NCI-H2171 (cell line): ENCODE data around the gene ASGR2.
A peak's percentile ranks its signal among the peaks of the same experiment; 100 is the strongest.
"Not testable (repeated sequence)": the region's sequence is repeated elsewhere in the genome, so short reads cannot be mapped to it uniquely, and the experiment has no call there.

ENCODE experiments used
- DNase-seq: peaks from one replicate; lab custom pipeline; 2025; lab: John Stamatoyannopoulos, UW

The ASGR2 gene

DNA sequence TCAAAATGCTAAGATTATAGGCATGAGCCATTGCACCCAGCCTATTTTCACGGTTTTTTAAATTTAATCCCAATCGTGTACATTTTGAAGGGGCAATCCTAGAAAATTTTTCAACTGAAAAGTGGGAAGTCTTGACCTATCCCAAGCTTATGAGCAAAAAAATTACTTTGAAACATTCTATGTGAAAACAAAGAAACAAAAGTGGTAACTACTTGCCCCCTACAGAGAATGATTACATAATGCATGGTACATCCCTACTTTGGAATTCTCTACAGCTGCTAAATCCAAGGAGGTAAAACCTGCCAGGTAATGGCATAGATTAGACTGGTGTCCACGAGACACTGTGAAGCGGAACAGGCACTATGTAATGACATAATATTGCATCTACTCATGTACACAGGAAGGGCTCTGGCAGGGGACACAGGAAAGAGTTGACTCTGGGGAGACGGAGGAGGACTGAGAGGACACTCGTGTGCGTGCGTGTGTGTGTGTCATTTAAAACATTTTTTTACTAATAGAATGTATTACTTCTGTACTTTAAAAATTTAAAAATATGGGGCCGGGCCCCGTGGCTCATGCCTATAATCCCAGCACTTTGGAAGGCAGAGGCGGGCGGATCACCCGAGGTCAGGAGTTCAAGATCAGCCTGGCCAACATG, 15.7 kb downstream of the ASGR2 start:
- no peak for DNase-seq

DNA sequence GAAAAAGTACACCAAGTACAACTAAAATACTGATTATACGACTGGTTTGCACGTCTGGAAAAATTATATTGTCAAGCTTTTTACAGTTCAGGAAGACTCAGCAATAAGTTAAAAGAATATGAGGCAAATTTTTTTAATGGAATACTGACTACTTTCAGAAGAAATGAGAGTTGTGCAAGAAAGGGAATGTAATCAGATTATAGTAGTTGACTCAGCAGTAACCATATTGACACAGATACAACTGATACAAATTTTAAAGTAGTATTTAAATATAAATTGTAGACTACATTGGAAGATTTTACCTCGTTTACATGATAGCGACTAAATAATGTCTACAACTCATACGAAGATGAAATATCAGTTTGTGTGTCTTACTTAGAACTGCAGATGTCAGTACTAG, 16.7 kb downstream of the ASGR2 start:
- no peak for DNase-seq

DNA sequence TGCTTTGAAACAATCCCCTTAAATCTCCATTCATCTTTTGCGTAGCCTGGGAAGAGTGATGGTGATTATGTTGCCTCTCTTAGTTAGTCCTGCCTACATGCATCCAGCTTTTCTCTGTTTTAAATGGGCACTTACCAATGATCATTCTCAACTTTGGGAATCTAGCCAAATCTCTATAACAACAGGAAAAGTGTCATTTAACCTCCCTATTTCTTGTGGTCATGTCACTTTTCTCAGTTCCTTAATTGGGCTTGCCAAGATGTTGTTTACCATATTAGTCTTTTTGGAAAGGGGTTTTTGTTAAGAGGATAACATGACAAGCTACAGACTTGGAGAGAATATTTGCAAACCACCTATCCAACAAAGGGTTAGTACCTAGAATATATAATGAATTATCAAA, 19.0 kb downstream of the ASGR2 start:
- no peak for DNase-seq

DNA sequence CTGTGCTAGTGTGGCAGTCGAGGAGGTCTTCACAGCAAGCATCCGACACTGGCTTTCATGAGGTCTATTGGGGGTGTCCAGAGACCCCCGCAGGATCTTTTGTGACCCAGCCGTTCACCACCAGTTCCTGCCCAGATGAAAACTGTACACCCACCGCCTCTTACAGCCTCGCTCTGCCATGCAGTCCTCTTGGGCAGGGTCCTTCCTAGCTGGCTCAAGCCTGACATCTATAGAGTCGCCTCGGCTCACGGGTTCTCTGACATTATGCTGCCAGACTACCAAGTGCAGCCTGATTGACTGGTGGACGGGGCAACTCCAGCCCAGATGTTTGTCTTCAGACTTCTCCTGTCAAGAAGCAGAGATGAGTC, 20.0 kb downstream of the ASGR2 start:
- no peak for DNase-seq

DNA sequence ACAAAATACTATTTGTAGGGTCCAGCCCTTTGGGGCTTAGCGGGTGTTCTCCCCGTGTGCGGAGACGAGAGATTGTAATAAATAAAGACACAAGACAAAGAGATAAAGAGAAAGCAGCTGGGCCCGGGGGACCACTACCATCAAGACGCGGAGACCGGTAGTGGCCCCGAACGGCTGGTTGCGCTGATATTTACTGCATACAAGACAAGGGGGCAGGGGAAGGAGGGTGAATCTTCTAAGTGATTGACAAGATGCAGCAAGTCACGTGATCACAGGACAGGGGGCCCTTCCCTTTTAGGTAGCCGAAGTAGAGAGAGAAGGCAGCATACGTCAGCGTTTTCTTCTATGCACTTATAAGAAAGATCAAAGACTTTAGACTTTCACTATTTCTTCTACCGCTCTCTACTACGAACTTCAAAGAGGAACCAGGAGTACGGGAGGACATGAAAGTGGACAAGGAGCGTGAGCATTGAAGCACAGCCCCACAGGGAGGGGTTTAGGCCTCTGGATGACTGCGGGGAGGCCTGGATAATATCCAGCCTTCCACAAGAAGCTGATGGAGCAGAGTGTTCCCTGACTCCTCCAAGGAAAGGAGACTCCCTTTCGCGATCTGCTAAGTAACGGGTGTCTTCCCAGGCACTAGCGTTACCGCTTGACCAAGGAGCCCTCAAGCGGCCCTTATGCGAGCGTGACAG, 23.2 kb downstream of the ASGR2 start:
- not testable (repeated sequence) for DNase-seq

DNA sequence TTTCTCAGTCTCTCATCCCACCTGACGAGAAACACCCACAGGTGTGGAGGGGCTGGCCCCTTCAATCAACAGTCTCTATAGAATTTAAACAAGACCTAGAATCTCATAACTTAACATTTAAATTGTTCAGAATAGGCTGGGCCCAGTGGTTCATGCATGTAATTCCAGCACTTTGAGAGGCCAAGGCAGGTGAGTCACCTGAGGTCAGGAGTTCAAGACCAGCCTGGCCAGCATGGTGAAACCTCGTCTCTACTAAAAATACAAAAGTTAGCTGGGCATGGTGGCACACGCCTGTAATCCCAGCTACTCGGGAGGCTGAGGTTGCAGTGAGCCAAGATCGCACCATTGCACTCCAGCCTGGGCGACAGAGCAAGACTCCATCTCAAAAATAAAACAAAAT, 25.1 kb downstream of the ASGR2 start:
- DNase-seq = not testable (repeated sequence)

DNA sequence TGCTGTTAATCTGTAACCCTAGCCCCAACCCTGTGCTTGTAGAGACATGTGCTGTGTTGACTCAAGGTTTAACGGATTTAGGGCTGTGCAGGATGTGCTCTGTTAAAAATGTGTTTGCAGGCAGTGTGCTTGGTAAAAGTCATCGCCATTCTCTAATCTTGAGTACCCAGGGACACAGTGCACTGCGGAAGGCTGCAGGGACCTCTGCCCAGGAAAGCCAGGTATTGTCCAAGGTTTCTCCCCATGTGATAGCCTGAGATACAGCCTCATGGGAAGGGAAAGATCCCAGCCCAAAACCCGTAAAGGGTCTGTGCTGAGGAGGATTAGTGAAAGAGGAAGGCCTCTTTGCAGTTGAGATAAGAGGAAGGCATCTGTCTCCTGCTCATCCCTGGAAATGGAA, 26.2 kb downstream of the ASGR2 start:
- not testable (repeated sequence) for DNase-seq

DNA sequence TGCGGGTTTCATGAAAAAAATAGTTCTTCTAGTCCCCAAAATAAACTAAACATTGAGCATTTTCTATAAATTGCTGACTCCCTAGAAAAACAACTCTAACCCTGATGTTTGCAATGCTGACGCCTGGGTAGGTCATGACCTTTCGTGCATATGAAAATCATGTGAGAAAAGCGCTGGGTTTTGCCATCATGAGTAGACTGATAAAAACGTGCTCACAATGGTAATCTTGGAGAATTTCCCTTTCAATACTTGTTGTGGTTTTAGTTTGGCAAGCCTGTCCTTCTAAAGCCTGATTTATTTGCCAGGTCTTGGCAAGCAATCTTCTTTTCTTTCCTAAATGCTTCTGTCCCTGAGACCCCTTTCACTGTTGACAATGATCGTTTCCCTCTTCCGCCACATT, 30.5 kb downstream of the ASGR2 start:
- DNase-seq = no peak

DNA sequence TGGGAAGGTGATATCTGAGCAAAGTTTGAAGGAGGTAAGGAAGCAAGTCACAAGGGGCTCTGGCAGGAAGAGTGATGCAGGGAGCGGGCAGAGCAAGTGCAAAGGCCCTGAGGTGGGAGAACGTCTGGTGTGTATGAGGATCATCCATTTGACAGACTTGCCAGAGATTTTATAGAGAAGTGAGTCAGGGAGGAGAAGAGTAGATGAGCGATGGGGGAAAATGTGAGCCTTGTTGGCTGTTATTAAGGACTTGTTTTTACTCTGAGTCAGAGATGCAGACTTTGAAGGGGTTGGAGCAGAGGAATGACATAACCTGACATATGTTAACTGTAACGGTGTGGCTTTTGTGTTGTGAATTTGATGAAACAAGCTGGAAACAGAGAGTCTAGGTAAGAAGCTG, 31.0 kb downstream of the ASGR2 start:
- no peak for DNase-seq

DNA sequence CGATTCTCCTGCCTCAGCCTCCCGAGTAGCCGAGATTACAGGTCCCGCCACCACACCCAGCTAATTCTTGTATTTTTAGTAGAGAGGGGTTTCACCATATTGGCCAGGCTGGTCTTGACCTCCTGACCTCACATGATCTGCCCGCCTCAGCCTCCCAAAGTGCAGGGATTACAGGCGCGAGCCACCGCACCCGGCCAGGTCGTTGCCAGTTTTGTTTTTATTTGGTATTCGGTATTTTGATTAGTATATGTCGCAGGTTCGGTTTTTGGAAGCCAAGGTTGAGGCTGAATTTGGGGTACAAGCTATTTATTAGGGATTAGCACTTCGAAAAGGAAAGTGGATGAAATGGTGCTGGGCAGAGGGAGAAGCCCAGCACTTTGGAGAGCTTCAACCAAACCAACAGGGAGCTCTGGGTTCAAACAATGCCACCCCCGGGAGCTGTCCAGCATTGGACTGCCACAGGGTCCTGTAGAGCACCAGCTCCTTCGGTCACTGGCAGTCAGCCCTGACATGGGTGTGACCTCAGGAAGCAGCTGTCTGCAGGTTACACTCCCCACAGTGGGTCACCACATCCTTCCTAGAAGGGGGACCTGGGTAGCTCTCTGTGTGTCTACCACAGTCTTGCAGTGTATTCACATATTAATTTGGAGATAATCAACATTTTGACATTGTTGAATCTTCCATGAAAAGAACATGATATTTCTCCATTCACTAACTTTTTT, 33.1 kb downstream of the ASGR2 start:
- DNase-seq = no peak

DNA sequence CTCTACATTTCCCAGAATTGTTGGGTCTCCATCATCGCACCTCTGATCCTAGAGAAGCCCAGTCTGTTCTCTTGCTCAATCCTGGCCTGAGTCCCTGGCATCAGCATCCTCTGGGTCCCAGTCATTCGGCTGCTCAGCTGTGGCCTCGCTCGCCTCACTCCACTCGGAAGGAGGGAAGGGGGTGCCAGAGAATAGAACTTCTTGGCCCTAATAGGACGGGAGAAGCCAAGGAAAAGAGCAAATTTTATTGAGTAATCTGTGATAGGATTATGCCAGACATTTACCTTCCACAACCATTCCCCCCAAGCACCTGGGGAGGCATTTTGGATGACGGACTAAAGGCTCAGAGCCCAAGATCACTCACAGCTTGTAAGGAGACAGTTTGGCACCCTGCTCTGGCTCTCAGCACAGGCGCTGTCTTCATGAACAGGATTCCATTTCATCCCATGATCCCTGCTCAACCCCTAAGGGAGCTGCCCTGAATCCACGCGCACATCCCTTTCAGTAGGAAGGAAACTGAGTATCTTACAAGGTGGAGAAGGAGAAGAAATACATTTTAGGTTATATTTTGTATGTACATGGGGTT, 34.1 kb downstream of the ASGR2 start:
- no peak for DNase-seq

DNA sequence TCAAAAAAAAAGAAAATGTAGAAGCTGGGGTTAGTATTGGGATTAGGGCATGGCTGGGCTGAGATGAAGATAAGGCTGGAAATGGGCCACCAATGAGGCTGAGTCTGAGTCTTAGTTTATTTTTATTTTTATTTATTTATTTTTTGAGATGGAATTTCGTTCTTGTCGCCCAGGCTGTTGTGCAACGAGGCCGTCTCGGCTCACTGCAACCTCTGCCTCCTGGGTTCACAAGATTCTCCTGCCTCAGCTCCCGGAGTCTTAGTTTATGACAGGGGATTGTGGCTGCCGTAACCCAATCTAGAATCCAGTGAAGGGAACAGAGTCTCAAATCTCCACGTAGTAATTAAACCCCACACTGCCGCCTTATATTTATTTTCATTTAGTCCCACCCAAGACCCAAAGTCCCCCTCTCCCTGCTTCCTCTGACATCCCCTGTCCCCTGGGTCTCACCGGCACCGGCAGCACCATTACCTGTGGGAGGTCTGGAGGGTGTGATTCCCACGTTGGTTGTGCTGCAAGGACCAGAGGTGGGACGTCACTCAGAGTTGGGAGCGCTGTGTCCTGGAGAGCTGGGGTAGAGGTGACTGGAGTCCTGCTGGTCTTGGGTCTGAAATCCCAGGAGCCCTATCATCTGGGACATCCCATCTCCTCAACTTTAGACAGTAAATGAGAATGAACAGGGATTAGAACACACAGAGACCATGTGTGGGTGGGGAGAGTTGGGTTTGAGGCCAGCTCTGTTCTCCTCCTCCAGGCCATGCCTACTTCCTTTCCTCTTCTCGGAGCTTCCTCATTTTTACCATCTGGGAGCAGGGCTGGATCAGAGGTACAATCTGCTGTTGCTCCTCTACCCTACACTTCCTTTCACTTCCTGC, 34.8 kb downstream of the ASGR2 start, which contains the start of gene CLEC10A:
Gene CLEC10A, minus strand, starts transcription at position 671 of the 875 bp plus-strand sequence. CDS start 1,439 bp downstream, outside the sequence.
- DNase-seq = no peak

DNA sequence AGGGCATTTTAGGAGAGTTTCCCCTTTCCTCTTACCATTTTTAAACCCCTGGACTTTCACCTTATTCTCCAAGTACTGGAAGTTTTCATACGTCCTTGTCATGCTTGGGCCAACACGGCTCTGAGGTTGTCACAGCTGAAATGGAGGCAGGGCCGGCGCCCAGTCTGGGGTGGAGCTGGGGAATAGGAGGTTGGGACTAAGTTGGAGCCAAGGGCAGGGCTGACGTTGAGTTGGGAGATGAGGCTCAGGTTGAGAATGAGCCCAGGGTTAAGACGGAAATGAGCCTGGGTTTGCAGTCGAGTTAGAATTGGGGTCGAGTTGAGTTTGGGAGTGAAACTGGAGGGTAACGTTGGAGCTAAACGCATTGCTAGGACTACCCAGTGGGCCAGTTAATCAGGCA, 35.9 kb downstream of the ASGR2 start:
- DNase-seq = no peak

DNA sequence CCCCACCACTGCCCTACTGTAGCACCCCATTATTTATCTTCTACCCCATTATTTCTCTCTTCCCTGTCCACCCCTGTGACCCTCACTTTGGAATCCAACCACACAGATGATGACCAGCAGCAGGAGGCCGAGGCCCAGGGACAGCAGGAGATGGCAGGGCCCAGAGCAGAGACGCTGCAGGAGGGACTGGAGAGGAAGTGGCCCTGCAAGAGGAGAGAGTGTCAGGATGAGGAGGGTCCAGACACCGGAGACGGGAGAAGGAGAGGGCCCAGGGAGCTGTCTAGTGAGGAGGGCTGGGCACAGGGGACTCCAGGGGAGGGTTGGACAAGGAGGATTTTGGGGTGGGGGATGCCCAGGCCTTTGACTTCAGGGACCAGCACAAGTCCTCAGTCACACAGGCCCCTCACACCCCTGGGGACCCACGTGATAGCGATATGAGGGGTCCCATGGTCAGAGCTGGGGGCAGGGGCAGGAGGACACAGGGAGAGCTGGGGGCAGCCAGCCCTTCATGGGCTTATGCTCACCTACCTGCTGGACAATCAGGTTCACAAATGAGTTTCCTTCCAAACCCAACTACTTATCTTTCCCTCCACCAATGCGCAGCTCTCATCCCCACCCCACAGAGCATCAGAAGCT, 36.6 kb downstream of the ASGR2 start:
- DNase-seq = no peak

DNA sequence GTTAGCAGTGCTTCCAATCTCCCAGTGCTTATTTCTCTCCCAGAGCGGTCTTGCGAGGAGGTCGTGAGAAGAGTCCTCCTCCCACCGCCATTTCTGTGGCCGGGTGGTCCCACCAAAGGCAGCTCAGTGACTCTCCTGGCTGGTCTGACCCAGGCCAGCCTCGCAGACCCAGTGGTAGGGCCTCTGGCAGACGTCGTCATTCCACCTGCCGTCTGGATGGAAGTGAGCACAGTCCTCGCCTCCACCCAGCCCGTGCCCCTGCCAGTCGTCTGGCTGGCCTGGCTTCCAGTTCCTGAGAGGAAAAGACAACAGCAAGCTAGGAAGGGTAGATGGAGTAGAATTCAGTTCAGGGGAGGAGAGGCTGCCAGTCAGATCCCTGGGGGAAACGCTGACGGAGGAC, 39.7 kb downstream of the ASGR2 start:
- DNase-seq = no peak

DNA sequence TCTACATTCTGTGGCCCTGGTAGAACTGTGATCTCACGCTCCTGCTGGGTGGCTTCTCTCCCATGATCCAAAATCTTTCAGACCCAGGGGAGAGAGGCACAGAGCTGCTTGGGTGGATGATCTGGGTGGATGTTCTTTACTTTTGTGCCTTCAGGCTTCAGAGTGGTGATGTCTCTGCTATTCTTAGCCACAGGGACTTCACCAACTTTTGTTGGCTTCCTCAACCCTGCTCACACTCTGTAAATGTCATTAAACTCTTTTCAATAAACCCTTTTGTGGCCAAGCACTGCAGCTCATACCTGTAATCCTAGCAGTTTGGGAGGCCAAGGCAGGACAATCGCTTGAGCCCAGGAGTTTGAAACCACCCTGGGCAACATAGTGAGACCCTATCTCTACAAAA, 42.2 kb downstream of the ASGR2 start:
- no peak for DNase-seq

DNA sequence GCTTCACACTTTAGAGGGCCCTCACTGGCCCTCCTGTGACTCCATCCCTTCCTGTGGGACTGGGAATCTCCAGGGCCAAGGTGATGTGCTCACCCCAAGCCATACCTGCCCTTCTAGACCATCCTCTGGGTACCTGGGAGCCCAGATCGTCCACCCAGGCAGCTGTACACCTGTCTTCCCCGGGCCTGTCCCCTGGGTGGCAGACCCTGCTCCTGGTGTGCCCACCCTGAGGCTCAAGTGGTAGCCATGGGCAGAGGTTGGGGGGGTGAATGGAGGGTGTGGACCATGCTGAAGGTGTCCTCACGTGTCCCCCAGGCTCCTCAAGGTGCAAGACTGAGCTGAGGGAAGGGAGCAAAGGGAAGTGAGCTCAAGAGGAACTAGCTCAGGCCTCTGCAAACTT, 43.9 kb downstream of the ASGR2 start:
- DNase-seq = no peak

DNA sequence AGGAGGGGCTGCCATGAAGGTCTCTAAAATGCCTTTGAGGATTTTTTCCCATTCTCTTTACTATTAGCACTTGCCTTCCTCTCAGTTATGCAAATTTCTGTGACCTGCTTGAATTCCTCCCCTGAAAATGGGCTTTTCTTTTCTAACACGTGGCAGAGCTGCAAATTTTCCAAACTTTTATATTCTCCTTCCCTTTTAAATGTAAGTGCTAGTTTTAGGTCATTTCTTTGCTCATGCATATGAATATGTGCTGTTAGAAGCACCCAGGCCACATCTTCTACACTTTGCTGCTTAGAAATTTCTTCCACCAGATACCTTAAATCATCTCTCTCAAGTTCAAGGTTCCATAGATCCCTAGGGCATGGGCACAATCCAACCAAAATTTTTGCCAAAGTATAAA, 46.4 kb downstream of the ASGR2 start:
- DNase-seq = no peak

DNA sequence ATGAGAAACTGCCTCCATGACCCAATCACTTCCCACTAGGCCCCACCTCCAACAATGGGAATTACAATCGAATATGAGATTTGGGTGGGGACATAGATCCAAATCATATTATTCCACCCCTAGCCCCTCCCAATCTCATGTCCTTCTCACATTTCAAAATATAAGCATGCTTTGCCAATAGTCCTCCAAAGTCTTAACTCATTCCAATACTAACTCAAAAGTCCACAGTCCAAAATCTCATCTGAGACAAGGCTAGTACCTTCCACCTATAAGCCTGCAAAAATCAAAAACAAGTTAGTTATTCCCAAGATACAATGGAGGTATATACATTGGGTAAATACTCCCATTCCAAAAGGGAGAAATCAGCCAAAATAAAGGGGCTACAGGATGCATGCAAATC, 47.4 kb downstream of the ASGR2 start:
- no peak for DNase-seq

DNA sequence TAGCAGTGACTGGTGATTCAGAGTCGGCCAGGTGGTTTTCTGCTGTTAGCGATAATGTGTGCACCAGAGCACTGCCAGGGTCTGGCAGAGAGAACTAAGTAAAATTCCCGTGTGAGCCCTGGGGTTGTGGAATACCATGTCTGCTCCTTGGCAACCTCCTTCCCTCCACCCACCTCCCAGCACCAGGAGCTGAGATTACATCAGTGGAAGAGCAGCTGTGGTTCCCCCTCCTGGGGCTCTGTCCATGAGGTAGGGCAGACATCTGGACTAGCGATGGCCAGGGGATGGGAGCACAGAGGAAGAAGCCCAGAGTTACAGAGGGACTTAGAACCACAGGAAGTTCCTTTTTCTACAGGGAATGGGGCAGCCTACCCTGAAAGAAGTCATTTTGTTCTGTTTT, 50.4 kb downstream of the ASGR2 start:
- DNase-seq = no peak

DNA sequence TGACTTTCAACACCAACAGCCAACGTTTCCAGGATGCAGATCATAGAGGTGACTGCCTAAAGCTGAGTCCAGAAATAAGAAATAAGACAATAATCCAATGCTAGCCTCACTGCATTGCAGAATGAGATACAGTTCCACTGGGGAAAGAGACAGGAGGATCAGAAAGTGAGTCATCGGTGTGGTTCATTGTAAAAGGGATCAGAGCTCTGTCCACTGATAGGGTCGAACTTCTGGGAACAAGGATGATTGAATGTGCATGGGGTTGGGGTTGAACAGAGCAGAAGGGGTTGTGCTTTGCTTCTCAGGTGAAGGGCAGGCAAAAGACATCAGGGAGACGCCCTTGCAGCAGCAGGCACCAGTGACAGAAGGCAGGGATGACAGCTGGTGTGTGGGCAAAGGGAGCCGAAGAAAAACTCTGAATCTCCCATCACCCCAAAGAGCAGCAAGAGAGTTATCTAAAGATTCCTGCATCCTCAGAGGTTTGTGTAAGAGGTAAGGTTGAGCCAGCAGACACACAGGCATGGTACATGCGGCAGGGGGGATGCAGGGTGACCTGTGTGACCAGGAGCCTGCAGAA, 51.0 kb downstream of the ASGR2 start:
- DNase-seq = peak; percentile 62
